Activated CD4-positive, alpha-beta T cell treated with anti-CD3 and anti-CD28 coated beads for 24 hours (primary cell): ENCODE measurements around the gene COL8A2.

Experiments used
- DNase-seq, 2 donors: peaks; one replicate each; pipeline ENCODE4 v3.0.0-alpha.2; 2020; ENCODE audit warnings: low read depth in 2 of 2

The COL8A2 gene

DNA sequence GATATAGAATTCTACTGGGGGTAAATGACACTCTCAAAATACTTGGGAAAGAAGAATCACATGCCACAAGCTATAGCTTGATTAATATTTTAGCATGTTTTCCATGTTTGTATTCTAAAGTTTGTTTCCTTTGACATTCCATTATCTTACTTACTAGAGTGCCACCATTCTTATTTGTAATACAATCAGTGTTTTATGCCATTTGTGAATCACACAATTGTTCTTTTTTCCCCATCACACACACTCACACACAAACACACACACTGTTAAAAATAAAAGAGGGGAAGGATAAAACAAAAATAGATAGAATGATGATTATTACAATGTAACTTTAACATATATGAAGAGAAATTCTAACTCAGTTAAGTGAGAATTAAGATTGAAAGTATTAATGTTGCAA, 57.2 kb downstream of the COL8A2 start:
- DNase-seq: no peak

DNA sequence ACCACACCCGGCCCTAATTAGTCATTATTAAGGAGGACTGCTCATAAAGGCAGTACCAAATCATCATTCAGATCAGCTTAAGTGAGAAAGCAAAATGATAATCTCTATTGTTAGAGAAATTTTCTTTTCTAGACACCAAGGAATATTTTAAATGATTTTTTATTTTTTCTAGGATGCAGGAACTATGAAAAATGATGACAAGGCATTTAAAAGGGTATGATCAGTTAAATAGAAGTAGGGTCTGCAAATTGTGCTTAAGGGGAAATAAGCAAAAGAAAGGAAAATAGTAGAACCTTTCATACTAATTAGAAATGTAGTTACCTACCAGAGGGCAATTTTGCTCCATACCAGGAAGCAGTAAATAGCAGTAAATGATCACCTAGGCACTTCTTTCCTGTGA, 62.7 kb downstream of the COL8A2 start:
- DNase-seq: no peak

DNA sequence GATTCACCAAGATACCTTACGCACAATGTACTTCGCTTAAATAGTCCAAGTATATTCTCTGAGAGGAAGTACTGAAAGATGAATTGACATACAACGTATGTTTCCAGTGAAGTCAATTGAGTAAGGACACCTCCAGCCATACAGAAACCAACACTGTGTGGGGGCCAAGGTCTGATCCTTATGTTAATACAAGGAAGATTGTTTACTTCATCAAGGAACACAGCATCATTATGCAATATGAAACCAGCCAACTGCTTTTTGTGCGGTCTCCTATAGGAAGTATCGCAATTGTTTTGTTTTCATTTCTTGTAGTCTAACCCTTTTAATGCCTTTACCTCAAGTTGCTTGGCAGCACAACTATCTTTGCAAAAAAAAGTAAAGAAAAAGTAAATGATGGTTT, 69.3 kb downstream of the COL8A2 start:
- no peak for DNase-seq

DNA sequence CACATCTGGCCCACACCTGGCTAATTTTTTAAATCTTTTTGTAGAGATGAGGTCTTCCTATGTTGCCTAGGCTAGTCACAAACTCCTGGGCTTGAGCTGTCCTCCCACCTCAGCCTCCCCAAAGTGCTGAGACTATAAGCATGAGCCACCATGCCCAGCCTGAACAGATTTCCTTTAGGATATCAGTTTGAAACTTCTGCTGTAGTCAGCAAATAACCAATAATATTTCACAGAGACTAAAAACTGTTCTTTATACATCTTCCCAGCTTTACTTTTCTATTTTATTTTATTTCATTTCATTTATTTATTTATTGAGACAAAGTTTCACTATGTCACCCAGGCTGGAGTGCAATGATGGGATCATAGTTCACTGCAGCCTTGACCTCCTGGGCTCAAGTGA, 71.0 kb downstream of the COL8A2 start:
- DNase-seq: no peak

DNA sequence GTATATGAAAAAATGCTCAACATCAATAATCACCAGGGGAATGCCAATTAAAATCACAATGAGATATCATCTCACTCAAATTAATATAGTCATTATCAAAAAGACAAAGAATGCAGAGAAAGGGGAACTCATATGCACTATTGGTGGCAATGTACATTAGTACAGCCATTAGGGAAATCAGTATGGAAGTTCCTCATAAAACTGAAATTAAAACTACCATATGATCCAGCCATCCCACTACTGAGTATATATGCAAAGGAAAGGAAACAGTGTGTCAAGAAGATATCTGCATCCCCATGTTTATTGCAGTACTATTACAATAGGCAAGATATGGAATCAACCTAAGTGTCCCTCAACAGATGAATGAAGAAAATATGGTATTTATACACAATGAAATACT, 73.2 kb downstream of the COL8A2 start:
- no peak for DNase-seq
